ENCODE data around the gene HNRNPC. TPM values are rescaled to one million over a fixed set of nuclear protein-coding genes. Genes with fewer than 3 reads are reported as not detected.
"Not testable (repeated sequence)": the region's sequence is repeated elsewhere in the genome, so short reads cannot be mapped to it uniquely, and the experiment has no call there.

The HNRNPC gene
- polyA plus RNA-seq, 5 donors, result 694 to 979 (median 852) TPM

- no peak for DNase-seq
These were observed 71.6 kb downstream of the HNRNPC start for GRCh38 chr14:21197418-21198205.

GRCh38 chr14:21194597-21194996 lies 74.6 kb downstream of the HNRNPC start:
- no peak for DNase-seq

GRCh38 chr14:21192875-21193535 lies 76.2 kb downstream of the HNRNPC start:
- no peak for DNase-seq

GRCh38 chr14:21192447-21192822 lies 76.8 kb downstream of the HNRNPC start:
- no peak for DNase-seq

GRCh38 chr14:21191809-21192446 lies 77.3 kb downstream of the HNRNPC start:
- peak in 1 of 2 donors; percentile 31 for DNase-seq

GRCh38 chr14:21191261-21191808 lies 77.9 kb downstream of the HNRNPC start:
- no peak for DNase-seq

- DNase-seq, result no peak
These were observed 83.8 kb downstream of the HNRNPC start for GRCh38 chr14:21185491-21185890.

GRCh38 chr14:21184254-21184653 lies 85.0 kb downstream of the HNRNPC start:
- DNase-seq, result no peak

- no peak for DNase-seq
These were observed 87.1 kb downstream of the HNRNPC start for GRCh38 chr14:21182166-21182565.

- no peak for DNase-seq
These were observed 98.1 kb downstream of the HNRNPC start for GRCh38 chr14:21171128-21171527.

DNA sequence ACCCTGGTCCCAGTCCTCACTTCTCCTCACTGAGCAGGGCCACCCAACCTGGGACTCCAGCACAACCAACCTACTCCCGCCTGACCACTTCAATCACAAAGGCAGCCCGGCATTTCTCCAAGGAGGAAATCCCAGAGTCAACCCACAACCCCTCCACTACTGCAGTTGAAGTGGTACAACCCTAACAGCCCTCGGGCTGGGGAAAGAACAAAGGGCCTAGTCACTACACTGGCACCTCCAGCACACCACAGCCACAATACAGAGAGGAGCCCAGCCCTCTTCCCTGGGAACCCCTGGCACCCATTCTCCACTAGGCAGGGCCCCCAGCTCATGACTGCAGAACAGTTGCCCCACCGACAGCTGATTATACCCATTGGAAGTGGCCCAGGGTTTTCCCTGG lies 99.7 kb downstream of the HNRNPC start:
- DNase-seq, result peak in 1 of 2 donors; percentile 23

GRCh38 chr14:21168055-21168454 lies 101.2 kb downstream of the HNRNPC start:
- DNase-seq, result no peak

DNA sequence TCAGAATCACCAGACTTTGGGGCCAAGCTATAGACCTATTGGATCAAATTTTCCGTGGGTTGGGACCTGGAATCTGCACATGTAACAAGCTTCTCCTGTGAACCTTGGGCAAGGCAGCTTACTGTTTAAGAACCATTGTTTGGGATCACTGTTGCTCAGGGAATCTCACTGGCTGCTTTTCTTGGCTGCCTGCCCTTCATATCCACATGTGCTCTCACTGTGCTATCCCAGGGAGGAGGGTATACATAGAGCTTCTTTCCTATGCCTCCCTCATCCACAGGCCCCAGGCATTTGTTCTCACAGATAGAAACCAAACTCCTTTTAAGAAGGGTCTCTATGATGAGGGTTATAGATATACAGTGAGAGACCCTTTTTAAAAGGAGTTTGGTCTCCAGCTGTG lies 103.6 kb downstream of the HNRNPC start:
- DNase-seq, result not testable (repeated sequence)

GRCh38 chr14:21165002-21165605 lies 104.1 kb downstream of the HNRNPC start:
- not testable (repeated sequence) for DNase-seq

DNA sequence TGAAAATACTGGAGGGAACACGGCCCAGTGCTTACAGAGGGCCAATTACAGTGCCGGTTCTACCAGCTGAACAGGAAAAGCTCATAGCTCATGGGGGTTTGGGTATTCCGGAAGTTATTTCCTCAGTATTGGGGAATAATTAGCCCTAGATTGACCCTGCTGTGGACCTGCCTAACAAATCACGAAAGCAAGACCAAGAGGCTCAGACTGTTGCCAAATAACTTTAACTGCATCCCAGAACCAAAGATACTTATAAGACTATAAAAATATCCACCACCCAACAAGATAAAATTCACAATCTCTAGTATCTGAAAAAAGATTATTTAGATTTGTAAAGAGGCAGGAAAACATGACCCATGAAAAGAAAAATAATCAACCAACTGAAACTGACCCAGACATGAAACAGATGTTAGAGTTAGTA lies 105.4 kb downstream of the HNRNPC start:
- DNase-seq, result peak; percentile 49 to 50

DNA sequence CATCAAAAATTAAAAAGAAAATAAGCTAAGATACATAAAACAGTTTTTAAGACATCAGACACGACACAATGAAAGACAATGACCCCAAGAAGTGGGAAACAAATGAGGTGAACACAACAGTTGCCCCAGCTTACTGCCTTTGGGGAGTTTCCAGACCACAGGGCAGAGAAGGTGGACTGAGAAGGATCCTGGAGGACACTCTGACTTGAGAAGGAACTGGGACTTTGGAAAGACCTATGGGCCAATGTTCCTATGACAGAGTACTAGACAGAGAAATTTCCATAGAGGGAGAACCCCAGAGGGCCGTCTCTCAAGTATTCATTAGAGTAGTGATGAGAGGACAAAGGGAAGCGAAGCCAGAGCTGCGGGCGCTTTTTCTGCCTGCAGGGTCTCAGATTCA lies 107.2 kb downstream of the HNRNPC start:
- DNase-seq, result no peak

GRCh38 chr14:21160061-21160610 lies 109.1 kb downstream of the HNRNPC start:
- no peak for DNase-seq
